Activated T-cell treated with anti-CD3 and anti-CD28 coated beads for 1 hour (primary cell): ENCODE results near the gene PRKG1.
"Not testable (repeated sequence)": the region's sequence is repeated elsewhere in the genome, so short reads cannot be mapped to it uniquely, and the experiment has no call there.

ENCODE experiments used
- DNase-seq: peaks from one replicate; pipeline ENCODE4 v3.0.0-alpha.2; 2020; ENCODE audit warnings: low read depth

Gene PRKG1

DNA sequence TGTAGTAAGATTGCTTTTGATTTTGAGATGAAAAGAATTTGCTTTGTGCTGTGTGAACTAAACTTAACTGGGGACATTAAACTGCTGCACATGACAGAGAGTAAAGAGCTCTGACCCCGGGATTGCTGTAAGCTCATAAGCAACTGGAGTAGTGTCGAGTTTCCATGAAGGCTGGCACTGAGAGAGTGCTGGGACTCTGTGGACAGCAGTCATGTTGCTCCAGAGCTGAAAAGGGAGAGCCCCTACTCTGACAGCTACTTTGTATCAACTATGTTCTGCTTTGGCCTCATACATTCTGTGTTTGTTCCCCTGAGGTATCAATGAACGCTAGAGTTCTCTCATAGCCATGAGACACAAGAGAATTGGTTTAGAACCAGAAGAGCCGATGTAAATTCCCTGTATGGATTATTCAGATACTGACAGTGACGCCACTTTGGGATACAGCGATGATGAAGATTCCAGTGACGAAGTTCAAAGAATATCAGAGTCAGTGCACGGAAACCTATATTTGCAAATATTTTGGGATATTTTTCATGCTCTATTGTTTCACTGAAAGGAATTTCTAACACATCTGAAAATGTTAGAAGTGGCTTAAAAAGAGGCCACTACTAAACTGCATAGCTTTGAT, 1053.9 kb downstream of the PRKG1 start:
- no peak for DNase-seq

DNA sequence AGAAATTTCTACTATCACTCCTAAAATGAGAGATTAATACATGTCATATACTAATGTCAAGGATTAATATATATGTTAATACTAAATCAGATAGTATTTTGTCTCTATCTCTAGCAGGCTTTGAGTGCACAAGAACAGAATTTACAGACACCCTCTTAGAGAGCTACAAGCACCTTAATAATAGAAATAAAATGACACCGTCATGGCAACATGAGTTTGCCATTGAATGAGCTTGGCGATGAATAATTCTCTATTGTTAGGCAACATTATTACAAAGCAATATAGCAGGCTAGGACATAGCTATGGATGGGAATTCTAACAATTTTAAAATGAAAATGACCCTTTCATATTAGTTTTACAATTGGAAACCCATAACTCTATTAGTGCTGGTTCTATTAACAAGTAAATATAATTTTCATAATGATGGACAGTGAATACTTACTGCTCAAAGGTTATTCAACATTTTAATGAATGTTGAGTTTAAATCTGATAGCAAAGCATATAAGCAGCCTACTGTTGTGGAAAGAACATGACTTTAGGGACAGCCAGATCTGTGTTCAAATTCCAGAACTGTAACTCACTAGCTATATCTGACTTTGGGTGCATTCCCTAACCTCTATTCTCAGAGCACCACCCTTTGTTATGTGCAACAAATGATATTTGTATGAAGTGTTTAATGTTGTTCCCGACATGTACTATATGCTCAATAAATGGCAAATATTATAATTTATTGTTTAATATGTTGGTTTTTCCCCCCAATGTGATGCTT, 1055.3 kb downstream of the PRKG1 start:
- DNase-seq = no peak

DNA sequence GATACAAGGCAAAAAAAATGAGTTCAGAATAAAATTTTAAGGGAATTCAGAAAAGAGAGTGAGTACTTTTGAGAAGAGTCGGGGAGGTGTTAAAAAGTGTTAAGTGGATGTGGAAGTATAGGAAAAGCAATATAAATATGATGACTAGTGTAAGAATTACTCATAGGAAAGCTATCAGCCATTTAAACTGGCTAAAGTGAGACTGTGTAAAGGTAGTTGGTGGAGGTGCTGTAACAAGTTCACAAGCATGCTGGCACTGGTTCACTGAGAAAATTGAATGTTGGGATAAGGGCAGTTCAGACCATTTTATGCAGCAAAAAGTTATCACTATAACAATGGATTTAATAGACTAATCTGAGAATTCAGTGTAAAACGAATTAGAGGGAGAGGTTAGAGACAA, 1060.8 kb downstream of the PRKG1 start:
- no peak for DNase-seq

GRCh38 chr10:52136921-52137320, 1062.6 kb downstream of the PRKG1 start:
- DNase-seq = no peak

- no peak for DNase-seq
These were observed 1069.1 kb downstream of the PRKG1 start for GRCh38 chr10:52143338-52143737.

DNA sequence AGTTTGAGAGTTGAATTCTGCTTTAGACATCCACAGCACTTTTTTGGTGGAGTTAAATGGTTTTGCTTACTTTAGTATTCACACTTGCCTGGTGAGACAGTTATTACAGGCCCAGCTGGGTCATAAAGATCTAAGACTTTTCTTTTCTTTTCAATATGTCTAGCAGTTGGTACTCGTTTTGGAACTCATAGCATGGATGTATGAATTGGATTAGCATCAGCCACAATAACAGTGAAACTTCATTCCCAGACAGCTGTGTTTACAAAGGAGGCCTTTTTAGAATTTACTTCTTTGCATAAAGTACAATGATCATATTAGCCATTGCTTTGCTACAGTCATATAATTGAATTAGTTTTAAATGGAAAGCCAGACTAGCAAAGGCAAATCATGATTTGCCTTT, 1071.3 kb downstream of the PRKG1 start:
- DNase-seq = no peak

DNA sequence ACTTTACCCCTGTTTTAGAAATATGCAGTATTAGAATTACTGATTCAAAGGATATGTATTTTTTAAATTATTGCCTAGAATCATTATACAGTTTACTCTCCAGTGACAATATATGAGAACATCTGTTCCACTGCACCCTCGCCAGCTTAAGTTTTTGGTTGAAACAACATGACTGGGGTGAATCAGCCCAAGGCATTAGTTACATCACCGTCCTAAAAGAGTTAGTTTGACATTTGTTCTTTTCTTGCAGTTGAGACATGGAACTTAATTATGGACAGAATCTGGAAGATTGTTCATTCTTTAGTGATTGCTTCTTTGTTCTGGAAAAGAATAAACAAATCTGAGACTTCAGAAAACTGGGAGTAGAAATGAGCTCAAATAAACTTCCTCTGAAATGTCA, 1072.5 kb downstream of the PRKG1 start:
- no peak for DNase-seq

- no peak for DNase-seq
These were observed 1096.5 kb downstream of the PRKG1 start for GRCh38 chr10:52170776-52171175.

GRCh38 chr10:52172581-52172980, 1098.3 kb downstream of the PRKG1 start:
- DNase-seq = no peak

DNA sequence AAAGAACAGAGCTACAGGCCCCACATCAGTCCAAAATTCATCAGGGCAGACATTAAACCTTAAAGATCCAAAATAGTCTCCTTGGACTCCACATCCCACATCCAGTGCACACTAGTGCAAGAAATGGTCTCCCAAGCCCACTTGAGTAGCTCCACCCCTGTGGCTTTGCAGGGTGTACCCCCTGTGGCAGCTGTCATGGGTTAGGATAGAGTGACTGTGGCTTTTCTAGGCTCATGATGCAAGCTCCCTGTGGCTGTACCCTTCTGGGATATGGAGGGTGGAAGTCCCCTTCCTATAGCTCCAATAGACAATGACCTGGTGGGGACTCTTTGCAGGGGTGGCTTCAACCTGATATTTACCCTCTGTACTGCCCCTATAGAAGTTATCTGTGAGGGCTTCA, 1111.0 kb downstream of the PRKG1 start:
- no peak for DNase-seq

GRCh38 chr10:52187521-52188258, 1113.4 kb downstream of the PRKG1 start:
- DNase-seq = no peak

DNA sequence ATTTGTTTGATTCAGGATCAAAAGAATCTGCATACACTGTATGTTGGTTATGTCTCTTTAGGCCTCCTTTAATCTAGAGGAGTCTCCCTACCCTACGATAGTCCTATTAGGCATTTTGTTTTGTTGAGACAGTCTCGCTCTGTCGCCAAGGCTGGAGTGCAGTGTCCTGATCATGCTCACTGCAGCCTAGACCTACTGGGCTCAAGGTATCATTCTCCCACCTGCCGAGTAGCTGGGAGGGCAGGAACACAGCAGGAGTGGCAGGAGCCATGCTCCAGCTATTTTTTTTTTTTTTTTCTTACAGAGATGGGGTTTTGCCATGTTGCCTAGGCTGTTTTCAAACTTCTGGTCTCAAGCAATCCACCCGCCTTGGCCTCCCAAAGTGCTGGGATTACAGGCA, 1116.8 kb downstream of the PRKG1 start:
- no peak for DNase-seq

DNA sequence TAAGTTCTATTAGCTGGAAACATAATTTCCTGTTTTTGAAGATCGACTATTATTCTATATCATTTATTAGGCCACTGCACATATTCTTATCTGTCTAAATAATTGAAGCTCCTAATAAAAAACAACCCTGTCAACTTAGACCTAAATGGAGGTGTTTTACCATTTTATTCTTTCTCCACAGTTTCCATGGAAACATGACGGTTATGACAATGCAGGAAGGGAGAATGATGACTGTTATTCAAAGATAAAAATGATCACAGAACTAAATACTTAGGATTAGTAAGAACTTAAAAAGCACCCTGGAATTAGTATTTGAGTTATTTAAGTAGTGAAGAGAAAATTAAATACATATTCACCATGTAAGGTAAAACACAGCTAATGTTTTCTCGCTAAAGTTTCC, 1119.9 kb downstream of the PRKG1 start:
- DNase-seq = no peak

- DNase-seq = no peak
These were observed 1120.4 kb downstream of the PRKG1 start for GRCh38 chr10:52194716-52195115.

DNA sequence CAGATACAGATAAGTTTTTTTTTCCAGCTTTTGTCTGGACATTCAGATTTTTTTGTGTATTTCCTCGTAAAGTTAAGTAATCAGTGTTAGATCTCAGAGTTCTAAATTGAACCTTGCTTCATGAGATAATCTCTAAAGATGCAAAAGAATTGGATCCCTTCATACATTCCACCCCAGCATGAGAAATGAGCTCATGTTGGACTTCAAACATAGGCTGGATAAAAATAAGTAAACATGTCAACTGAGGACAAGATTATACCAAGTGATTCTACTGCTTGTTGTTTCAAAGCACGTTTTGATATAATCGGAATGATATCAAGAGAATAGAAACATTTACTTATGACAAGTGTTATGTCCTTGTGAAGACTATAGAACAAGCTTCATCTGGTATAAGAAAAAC, 1122.8 kb downstream of the PRKG1 start:
- no peak for DNase-seq

- DNase-seq = no peak
These were observed 1124.3 kb downstream of the PRKG1 start for GRCh38 chr10:52198540-52198939.

DNA sequence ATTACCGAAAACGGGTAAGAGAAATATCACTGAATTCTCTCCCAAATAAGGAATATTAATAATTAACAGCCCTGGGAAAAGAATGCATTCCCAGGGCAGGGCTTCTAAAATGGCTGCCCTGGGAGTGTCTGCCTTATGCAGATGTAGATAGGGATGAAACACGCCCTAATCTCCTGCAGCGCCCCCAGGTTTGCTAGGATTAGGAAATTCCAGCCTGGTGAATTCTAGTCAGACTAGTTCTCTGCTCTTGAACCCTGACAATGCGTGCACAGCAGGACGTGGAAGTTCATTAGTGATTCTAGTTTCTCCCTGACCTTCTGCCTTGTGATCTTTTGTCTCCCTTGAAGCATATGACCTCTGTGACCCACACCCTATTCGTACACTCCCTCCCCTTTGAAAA, 1130.6 kb downstream of the PRKG1 start:
- DNase-seq = not testable (repeated sequence)

GRCh38 chr10:52208365-52208764, 1134.1 kb downstream of the PRKG1 start:
- no peak for DNase-seq

GRCh38 chr10:52210161-52210560, 1135.9 kb downstream of the PRKG1 start:
- no peak for DNase-seq

DNA sequence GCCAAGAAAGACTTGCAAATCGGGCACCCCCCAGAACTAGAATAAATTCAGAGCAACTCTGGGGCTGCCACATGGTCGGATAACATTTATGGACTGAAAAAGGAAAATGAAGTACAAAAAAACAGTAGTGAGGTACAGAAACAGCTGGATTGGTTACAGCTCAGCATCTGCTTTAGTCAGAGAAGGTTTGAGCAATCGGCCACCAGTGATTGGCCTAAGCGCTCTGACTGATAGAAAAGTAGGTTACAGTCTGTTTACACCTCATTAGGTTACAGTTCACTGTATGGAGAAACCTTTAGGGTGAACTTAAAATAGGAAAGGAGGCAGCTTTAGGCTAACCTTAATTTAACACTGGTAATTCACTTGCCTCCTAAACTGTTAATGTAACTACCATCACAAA, 1137.8 kb downstream of the PRKG1 start:
- no peak for DNase-seq

DNA sequence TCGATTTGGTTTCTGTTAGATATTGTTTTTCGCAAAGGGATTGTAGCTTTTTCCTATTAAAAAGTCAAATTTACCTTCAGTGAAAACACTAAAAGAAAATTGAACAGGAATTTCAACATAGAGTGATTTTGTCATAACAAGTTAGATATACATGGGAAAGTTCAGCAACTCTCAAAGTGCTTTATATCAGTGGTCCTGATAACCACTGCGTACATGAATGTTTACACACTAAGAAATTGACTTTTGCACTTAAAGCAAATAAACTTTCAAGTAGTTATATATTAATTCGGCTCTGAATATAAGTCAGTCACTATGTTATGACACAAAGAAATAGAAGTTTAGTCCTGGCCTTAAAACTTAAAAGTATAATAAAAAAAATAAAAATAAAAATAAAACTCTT, 1138.5 kb downstream of the PRKG1 start:
- no peak for DNase-seq

GRCh38 chr10:52213321-52213752, 1139.0 kb downstream of the PRKG1 start:
- DNase-seq = no peak

GRCh38 chr10:52215745-52216361, 1141.6 kb downstream of the PRKG1 start:
- peak; percentile 7 for DNase-seq
